ENCODE measurements around the gene TPX2. TPM values are rescaled to one million over a fixed set of nuclear protein-coding genes. Genes with fewer than 3 reads are reported as not detected.

TPX2 gene
- total RNA-seq, 1 donor from 2014 or later, result 39.3 TPM

DNA sequence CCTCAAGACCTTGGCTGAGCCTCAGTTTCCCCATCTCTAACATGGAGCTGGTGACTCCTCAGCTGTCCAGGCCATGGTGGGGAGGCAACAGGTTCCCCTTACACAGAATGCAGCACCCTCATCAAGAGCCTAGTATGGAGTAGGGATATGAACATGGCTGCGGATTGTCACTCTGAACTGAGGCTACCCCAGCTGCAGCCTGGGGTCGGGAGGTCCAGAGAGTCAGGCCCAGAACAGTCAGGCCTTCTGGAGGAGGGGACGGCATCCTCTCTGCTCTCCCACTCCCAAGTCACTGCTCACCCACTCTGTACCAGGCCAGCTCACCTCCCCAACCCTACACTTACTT lies 107.7 kb downstream of the TPX2 start:
- no peak for DNase-seq (ENCODE audit: low read depth, low spot score)

DNA sequence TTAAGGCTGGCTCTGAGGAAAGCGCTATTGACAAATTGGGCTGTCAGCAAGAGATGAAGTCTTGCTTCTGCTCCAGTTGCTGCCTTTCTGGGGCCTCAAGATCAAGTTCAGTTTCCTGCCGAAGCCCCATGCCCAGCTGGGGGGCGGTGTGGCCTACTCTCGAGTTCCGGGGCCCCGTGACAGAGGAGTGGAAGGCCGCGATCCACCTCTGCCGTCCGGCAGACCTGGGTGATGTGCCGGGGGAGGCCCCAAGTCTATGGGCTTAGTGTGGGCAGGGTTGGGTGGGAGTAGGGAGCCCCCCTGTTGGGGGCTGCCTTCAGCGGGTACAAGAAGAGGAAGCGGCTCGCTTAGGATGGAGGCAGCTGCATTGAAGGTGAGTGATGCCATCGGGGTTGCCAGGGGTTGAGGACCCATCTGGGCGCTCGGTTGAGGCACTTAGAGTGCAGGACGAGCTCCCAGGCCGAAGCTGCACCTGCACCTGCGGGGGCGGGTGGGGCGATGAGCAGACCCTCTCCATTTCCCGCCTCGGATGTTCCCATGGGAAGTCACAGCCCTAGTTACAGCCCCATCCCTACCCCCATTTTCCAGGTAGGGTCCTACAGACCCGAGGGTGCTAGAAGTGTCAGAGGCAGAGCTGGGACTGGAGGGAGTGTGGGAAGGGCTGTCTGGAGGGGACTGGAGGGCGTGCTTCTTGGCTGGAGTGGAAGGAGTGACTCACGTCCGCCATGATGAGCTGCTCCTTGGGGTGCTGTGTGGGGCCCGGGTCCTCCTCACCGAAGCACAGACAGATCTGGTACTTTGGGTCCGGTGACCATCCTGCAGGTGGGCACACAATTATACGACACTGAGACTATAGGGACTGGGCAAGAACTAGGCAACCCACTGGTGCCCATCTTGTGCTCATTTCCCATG lies 109.3 kb downstream of the TPX2 start:
- DNase-seq (ENCODE audit: low read depth, low spot score), result no peak

- no peak for DNase-seq (ENCODE audit: low read depth, low spot score)
These were observed 110.3 kb downstream of the TPX2 start for GRCh38 chr20:31849306-31849930.

Other genes starting within 250 kb of the TPX2 start
- 53.3 and 69.3 TPM in 2 replicates for gene HM13, start 224.8 kb upstream of the TPX2 start, total RNA-seq
- gene ID1, start 134.0 kb upstream of the TPX2 start, total RNA-seq, result 180 and 213 TPM in 2 replicates
- not detected in 2 replicates for gene COX4I2, start 101.4 kb upstream of the TPX2 start, total RNA-seq
- gene BCL2L1, start 16.4 kb upstream of the TPX2 start, total RNA-seq, result 81.2 and 97.4 TPM in 2 replicates
- 0.11 and 0.40 TPM in 2 replicates for gene MYLK2, start 80.1 kb downstream of the TPX2 start, total RNA-seq
- not detected in 2 replicates for gene FOXS1, start 106.3 kb downstream of the TPX2 start, total RNA-seq
- gene DUSP15, start 131.2 kb downstream of the TPX2 start, total RNA-seq, result not detected in 2 replicates
- 0.04 and 0.07 TPM in 2 replicates for gene TTLL9, start 131.3 kb downstream of the TPX2 start, total RNA-seq
- 5.7 and 6.2 TPM in 2 replicates for gene PDRG1, start 212.8 kb downstream of the TPX2 start, total RNA-seq
- gene XKR7, start 228.9 kb downstream of the TPX2 start, total RNA-seq, result not detected in 2 replicates

Data from pulmonary artery endothelial cell (primary cell).